ENCODE measurements around the gene TOX2. TPM values are rescaled to one million over a fixed set of nuclear protein-coding genes. Genes with fewer than 3 reads are reported as not detected.
A peak's percentile ranks its signal among the peaks of the same experiment; 100 is the strongest.
"Not testable (repeated sequence)": the region's sequence is repeated elsewhere in the genome, so short reads cannot be mapped to it uniquely, and the experiment has no call there.

The TOX2 gene
- total RNA-seq, 1 experiment from 2014 or later, result not detected

DNA sequence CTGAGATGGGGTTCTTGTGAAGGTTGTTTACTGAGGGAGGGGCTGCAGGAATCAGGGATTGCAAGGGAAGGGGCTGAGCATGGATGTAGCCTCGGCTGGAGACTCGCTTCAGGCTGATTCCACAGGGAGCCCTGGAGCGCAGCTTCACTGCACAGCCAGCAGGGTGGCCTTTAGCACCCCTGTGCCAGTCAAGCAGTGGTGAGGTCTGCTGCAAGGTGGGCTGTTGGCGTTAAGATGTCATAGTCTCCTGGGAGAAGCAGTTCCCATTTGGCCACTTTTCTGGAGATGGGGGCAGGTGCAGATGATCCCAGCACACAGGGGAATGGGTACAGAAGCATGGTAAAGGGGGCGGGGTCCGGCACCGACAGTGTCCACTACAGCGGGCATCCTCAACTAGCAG is 126.3 kb downstream of the TOX2 start:
- POLR2A ChIA-PET, result interaction anchor here (0.6 kb wide), 1 partner anchor 8 kb away, joined by 3 read pairs; no protein-coding TSS in a partner anchor
- Histone ChIP-seq H3K27me3 (replicated peaks; ENCODE audit: control insufficient read depth, insufficient read depth, low read length) (peaks cover 5% of the 10 kb centered on the region), H3K9me3 (no peaks in the 10 kb centered on the region), H3K36me3 (ENCODE audit: control insufficient read depth, insufficient read depth, low read length) (no peaks in the 10 kb centered on the region), H3K4me3 (ENCODE audit: low read depth, low read length) (no peak overlapping the region), H3K4me1 (no peaks in the 10 kb centered on the region)
- intact Hi-C loops (cut with micrococcal nuclease; ENCODE audit: unreplicated experiment), result no loop called here
- DNase-seq, result peak in 1 of 2 experiments; percentile 39
- Mint-ChIP-seq H3K9me3 (ENCODE audit: unreplicated experiment) (no peaks in the 10 kb centered on the region), H3K36me3 (ENCODE audit: insufficient read depth, unreplicated experiment) (no peaks in the 10 kb centered on the region), H3K4me3 (ENCODE audit: unreplicated experiment) (no peak overlapping the region), H3K27me3 (ENCODE audit: insufficient read depth, unreplicated experiment) (peaks cover 53% of the 10 kb centered on the region), H3K27ac (ENCODE audit: unreplicated experiment) (no peak overlapping the region), H3K4me1 (ENCODE audit: low read depth, unreplicated experiment) (no peaks in the 10 kb centered on the region)
- TF ChIP-seq, protein P1, sequence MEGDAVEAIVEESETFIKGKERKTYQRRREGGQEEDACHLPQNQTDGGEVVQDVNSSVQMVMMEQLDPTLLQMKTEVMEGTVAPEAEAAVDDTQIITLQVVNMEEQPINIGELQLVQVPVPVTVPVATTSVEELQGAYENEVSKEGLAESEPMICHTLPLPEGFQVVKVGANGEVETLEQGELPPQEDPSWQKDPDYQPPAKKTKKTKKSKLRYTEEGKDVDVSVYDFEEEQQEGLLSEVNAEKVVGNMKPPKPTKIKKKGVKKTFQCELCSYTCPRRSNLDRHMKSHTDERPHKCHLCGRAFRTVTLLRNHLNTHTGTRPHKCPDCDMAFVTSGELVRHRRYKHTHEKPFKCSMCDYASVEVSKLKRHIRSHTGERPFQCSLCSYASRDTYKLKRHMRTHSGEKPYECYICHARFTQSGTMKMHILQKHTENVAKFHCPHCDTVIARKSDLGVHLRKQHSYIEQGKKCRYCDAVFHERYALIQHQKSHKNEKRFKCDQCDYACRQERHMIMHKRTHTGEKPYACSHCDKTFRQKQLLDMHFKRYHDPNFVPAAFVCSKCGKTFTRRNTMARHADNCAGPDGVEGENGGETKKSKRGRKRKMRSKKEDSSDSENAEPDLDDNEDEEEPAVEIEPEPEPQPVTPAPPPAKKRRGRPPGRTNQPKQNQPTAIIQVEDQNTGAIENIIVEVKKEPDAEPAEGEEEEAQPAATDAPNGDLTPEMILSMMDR (IDR thresholded peaks at IDR 0.05; ENCODE audit: insufficient read depth in 1 of 2, low read depth in 1 of 2, low read length in 1 of 2, severe bottlenecking in 1 of 2, unreplicated experiment in 1 of 2), result peak in 1 of 2 experiments; percentile 10
- CTCF ChIA-PET, result no interaction called here
- BruUV-seq (replicated peaks), result no TSS peak

DNA sequence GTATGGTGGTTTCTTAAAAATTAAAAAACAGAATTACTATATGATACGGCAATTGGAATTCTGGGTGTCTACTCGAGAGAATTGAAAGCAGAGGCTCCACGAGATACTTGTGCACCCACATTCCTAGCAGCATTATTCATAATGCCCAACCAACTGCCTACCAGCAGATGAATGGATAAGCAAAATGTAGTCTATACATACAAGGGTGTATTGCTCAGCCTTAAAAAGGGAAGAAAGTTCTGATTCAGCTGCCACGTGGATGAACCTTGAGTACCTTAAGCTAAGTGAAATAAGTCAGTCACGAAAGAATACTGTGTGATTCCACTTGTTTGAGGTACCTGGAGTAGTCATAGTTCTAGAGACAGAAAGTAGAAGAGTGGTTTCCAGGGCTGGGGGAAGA is 130.1 kb downstream of the TOX2 start:
- H3K36me3 ChIP-seq (ENCODE audit: control insufficient read depth, insufficient read depth, low read length); H3K9me3 Mint-ChIP-seq (ENCODE audit: unreplicated experiment); H3K4me3 Mint-ChIP-seq (ENCODE audit: unreplicated experiment); H3K36me3 Mint-ChIP-seq (ENCODE audit: insufficient read depth, unreplicated experiment); DNase-seq; intact Hi-C loops (cut with micrococcal nuclease; ENCODE audit: unreplicated experiment); H3K4me3 ChIP-seq (ENCODE audit: low read depth, low read length); H3K4me1 Mint-ChIP-seq (ENCODE audit: low read depth, unreplicated experiment); BruUV-seq (replicated peaks); H3K27ac Mint-ChIP-seq (ENCODE audit: unreplicated experiment); POLR2A ChIA-PET; H3K9me3 ChIP-seq; H3K4me1 ChIP-seq; H3K27me3 ChIP-seq (replicated peaks; ENCODE audit: control insufficient read depth, insufficient read depth, low read length): not testable (repeated sequence)
- H3K27me3 Mint-ChIP-seq (ENCODE audit: insufficient read depth, unreplicated experiment), result peaks cover 36% of the 10 kb centered on the region
- CTCF ChIA-PET, result interaction anchor here (0.6 kb wide), 1 partner anchor 394 kb away, joined by 3 read pairs; no protein-coding TSS in a partner anchor

DNA sequence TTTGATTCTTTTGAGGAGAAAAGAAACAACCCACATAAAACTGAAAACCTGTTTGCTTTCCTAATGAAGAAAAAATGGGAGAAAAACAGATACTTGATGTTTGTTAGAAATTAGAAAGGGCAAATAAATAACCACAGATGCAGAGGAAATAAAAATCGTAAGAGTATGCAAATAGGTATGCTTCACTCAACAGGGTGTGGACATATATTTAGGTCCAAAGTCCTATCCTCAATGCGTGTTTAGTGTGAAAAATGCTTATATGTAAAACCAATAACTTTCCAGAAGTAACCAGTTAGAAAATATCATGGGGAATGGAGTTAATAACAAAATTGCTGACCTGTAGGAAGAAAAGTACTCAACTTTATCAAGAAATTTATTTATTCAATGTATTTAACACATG is 135.7 kb downstream of the TOX2 start:
- H3K27ac Mint-ChIP-seq (ENCODE audit: unreplicated experiment), result no peak overlapping the region
- no TSS peak for BruUV-seq (replicated peaks)

More for the DNA sequence above, 135.7 kb downstream of the TOX2 start:
- TF ChIP-seq, protein P1 (IDR thresholded peaks at IDR 0.05; ENCODE audit: insufficient read depth in 1 of 2, low read depth in 1 of 2, low read length in 1 of 2, severe bottlenecking in 1 of 2, unreplicated experiment in 1 of 2), result no peak
- no peaks in the 10 kb centered on the region for H3K4me1 ChIP-seq
- Mint-ChIP-seq H3K27me3 (ENCODE audit: insufficient read depth, unreplicated experiment) (peaks cover 22% of the 10 kb centered on the region), H3K4me1 (ENCODE audit: low read depth, unreplicated experiment) (no peaks in the 10 kb centered on the region), H3K9me3 (ENCODE audit: unreplicated experiment) (no peaks in the 10 kb centered on the region), H3K36me3 (ENCODE audit: insufficient read depth, unreplicated experiment) (no peaks in the 10 kb centered on the region), H3K4me3 (ENCODE audit: unreplicated experiment) (no peak overlapping the region)
- DNase-seq, result no peak
- ChIA-PET CTCF (no interaction called here), POLR2A (no interaction called here)
- H3K36me3 ChIP-seq (ENCODE audit: control insufficient read depth, insufficient read depth, low read length), result no peaks in the 10 kb centered on the region
- no peaks in the 10 kb centered on the region for H3K27me3 ChIP-seq (replicated peaks; ENCODE audit: control insufficient read depth, insufficient read depth, low read length)
- no peaks in the 10 kb centered on the region for H3K9me3 ChIP-seq
- no peak overlapping the region for H3K4me3 ChIP-seq (ENCODE audit: low read depth, low read length)
- intact Hi-C loops (cut with micrococcal nuclease; ENCODE audit: unreplicated experiment), result no loop called here

All from Caco-2 (cell line).